ENCODE data around the gene TMEM219.
"Not testable (repeated sequence)": the region's sequence is repeated elsewhere in the genome, so short reads cannot be mapped to it uniquely, and the experiment has no call there.

TMEM219 gene

GRCh38 chr16:29927070-29927905, 34.6 kb upstream of the TMEM219 start:
- Mint-ChIP-seq H3K36me3 (peaks cover 4% of the 10 kb centered on the region), H3K4me3 (peak overlapping the region; percentile 92), H3K9me3 (ENCODE audit: low read depth) (no peaks in the 10 kb centered on the region), H3K4me1 (ENCODE audit: low read depth) (peaks cover 29% of the 10 kb centered on the region), H3K27me3 (no peaks in the 10 kb centered on the region), H3K27ac (peak overlapping the region; percentile 95)

DNA sequence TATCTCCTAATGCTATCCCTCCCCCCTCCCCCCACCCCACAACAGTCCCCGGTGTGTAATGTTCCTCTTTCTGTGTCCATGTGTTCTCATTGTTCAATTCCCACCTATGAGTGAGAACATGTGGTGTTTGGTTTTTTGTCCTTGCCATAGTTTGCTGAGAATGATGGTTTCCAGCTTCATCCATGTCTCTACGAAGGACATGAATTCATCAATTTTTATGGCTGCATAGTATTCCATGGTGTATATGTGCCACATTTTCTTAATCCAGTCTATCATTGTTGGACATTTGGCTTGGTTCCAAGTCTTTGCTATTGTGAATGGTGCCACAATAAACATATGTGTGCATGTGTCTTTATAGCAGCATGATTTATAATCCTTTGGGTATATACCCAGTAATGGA, 30.1 kb upstream of the TMEM219 start:
- not testable (repeated sequence) for H3K36me3 Mint-ChIP-seq; H3K4me1 Mint-ChIP-seq (ENCODE audit: low read depth); H3K27ac Mint-ChIP-seq; H3K4me3 Mint-ChIP-seq; H3K27me3 Mint-ChIP-seq; H3K9me3 Mint-ChIP-seq (ENCODE audit: low read depth)

DNA sequence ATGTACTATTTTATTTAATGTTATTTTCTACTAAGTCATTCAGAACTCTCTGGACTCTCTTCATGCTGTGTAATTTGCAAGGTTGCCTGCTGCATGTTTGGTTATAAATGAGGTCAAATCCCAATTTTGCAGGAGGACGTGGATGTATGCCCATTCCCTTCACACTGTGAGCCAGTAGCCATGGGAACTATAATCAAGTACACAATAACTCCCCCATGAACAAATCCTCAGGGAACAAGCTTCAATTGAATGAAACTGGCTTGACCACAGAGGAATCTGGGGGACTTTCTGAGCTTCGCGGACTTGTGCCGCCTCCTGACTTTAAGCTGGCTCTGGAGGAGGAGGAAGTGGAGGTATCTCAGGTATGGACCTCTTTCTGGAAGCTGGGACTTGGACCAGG, 21.2 kb upstream of the TMEM219 start:
- Mint-ChIP-seq H3K27me3 (peaks cover 2% of the 10 kb centered on the region), H3K9me3 (ENCODE audit: low read depth) (no peaks in the 10 kb centered on the region), H3K4me3 (no peak overlapping the region), H3K27ac (no peak overlapping the region), H3K4me1 (ENCODE audit: low read depth) (peaks cover 5% of the 10 kb centered on the region), H3K36me3 (no peaks in the 10 kb centered on the region)

GRCh38 chr16:29943846-29944799, 17.8 kb upstream of the TMEM219 start:
- H3K4me3 Mint-ChIP-seq = no peak overlapping the region
- peaks cover 2% of the 10 kb centered on the region for H3K27me3 Mint-ChIP-seq
- no peaks in the 10 kb centered on the region for H3K9me3 Mint-ChIP-seq (ENCODE audit: low read depth)
- no peak overlapping the region for H3K27ac Mint-ChIP-seq
- no peaks in the 10 kb centered on the region for H3K36me3 Mint-ChIP-seq
- H3K4me1 Mint-ChIP-seq (ENCODE audit: low read depth) = peaks cover 5% of the 10 kb centered on the region

DNA sequence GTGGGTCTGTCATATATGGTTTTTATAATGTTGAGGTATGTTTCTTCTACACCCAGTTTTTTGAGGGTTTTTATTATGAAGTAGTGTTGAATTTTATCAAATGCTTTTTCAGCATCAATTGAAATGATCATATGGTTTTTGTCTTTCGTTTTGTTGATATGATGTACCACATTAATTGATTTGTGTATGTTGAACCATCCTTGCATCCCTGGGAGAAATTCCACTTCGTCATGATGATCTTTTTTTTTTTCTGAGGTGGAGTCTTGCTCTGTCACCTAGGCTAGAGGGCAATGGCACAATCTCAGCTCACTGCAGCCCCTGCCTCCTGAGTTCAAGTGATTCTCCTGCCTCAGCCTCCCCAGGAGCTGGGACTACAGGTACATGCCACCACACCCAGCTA, 14.0 kb upstream of the TMEM219 start:
- Mint-ChIP-seq H3K9me3 (ENCODE audit: low read depth) (peaks cover 4% of the 10 kb centered on the region), H3K4me1 (ENCODE audit: low read depth) (no peaks in the 10 kb centered on the region), H3K27ac (no peak overlapping the region), H3K27me3 (peaks cover 1% of the 10 kb centered on the region), H3K4me3 (no peak overlapping the region), H3K36me3 (peaks cover 3% of the 10 kb centered on the region)

- H3K27me3 Mint-ChIP-seq = peaks cover 1% of the 10 kb centered on the region
- H3K36me3 Mint-ChIP-seq = peaks cover 3% of the 10 kb centered on the region
- no peaks in the 10 kb centered on the region for H3K4me1 Mint-ChIP-seq (ENCODE audit: low read depth)
- peaks cover 4% of the 10 kb centered on the region for H3K9me3 Mint-ChIP-seq (ENCODE audit: low read depth)
- no peak overlapping the region for H3K27ac Mint-ChIP-seq
- no peak overlapping the region for H3K4me3 Mint-ChIP-seq
These were observed 10.9 kb upstream of the TMEM219 start for GRCh38 chr16:29950806-29951461.

DNA sequence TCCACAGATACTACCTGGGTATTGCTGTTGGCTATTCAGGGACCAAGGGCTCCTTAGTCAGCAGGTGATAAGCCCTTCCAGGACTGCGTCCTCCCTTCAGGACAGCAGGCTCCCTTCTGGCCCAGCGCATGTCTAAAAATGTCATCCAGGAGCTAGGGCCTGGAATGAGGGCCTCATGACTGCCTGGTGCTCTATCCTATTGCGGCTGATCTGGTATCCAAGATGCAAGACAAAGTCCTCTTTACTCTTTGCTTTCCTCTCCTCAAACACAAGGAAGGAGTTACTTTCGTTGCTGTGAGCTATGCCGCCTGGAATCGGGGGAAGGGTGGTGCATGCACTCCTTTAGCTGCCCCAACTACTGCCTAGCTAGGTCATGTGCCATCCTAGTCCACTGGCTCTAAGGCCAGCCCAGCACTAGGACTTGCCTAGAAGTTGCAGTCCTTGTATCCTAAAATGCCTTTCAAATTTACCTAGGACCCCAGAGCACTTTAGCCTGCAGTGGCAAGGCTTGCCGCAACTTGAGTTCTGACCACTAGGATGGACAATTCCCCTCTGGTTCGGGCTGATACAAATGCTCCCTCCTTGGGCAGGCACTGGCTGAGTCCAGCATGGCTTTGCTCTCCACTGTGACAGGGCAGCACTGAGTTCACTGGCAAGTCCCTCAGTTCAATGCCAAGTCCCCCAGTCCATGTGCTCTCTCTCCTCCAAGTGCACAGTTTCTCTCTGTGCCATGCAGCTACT, 10.1 kb upstream of the TMEM219 start:
- Mint-ChIP-seq H3K27ac (no peak overlapping the region), H3K36me3 (peaks cover 3% of the 10 kb centered on the region), H3K4me1 (ENCODE audit: low read depth) (no peaks in the 10 kb centered on the region), H3K4me3 (no peak overlapping the region), H3K9me3 (ENCODE audit: low read depth) (peaks cover 4% of the 10 kb centered on the region), H3K27me3 (peaks cover 1% of the 10 kb centered on the region)

DNA sequence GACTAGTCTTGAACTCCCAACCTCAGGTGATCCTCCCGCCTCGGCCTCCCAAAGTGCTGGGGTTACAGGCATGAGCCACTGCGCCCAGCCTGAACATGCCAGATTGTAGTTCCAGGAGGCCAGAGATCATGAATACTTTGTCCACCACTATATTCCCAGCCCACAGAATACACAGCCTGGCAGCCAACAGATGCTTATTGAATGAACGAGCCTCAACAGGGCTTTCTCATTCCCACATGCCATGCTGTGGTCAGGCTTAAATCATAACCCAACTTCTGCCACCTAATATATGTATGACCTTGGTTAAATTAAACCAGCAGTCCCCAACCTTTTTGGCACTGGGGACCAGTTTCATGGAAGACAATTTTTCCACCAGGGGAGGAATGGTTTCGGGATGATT, 3.1 kb upstream of the TMEM219 start:
- peaks cover 18% of the 10 kb centered on the region for H3K4me1 Mint-ChIP-seq (ENCODE audit: low read depth)
- H3K27ac Mint-ChIP-seq = no peak overlapping the region
- H3K36me3 Mint-ChIP-seq = no peaks in the 10 kb centered on the region
- no peaks in the 10 kb centered on the region for H3K27me3 Mint-ChIP-seq
- H3K4me3 Mint-ChIP-seq = no peak overlapping the region
- H3K9me3 Mint-ChIP-seq (ENCODE audit: low read depth) = no peaks in the 10 kb centered on the region

DNA sequence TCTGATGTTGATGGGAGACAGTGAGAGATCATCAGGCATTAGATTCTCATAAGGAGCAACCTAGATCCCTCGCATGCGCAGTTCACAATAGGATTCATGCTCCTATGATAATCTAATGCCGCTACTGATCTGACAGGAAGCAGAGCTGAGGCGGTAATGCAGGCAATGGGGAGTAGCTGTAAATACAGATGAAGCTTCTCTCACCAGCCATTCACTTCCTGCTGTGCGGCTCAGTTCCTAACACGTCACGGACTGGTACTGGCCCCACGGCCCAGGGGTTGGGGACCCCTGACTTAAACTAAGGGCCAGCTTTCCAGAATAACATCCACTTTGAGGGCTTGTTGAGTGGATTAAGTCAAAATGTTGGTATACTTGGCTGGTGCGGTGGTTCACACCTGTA, 2.6 kb upstream of the TMEM219 start:
- H3K27me3 Mint-ChIP-seq = no peaks in the 10 kb centered on the region
- peaks cover 18% of the 10 kb centered on the region for H3K4me1 Mint-ChIP-seq (ENCODE audit: low read depth)
- no peak overlapping the region for H3K4me3 Mint-ChIP-seq
- H3K36me3 Mint-ChIP-seq = no peaks in the 10 kb centered on the region
- H3K9me3 Mint-ChIP-seq (ENCODE audit: low read depth) = no peaks in the 10 kb centered on the region
- H3K27ac Mint-ChIP-seq = no peak overlapping the region

DNA sequence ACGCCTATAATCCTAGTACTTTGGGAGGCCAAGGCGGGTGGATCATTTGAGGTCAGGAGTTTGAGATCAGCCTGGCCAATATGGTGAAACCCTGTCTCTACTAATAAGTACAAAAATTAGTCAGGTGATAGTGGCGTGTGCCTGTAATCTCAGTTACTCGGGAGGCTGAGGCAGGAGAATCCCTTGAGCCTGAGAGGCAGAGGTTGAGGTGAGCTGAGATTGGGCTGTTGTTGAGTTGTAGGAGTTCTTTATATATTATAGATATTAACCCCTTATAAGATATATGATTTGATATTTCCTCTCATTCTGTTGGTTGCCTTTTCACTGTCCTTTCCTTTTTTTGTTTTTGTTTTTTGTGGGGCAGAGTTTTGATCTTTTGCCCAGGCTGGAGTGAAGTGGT, 2.1 kb upstream of the TMEM219 start:
- not testable (repeated sequence) for H3K27me3 Mint-ChIP-seq; H3K36me3 Mint-ChIP-seq; H3K4me3 Mint-ChIP-seq; H3K9me3 Mint-ChIP-seq (ENCODE audit: low read depth); H3K27ac Mint-ChIP-seq
- H3K4me1 Mint-ChIP-seq (ENCODE audit: low read depth) = peaks cover 18% of the 10 kb centered on the region

DNA sequence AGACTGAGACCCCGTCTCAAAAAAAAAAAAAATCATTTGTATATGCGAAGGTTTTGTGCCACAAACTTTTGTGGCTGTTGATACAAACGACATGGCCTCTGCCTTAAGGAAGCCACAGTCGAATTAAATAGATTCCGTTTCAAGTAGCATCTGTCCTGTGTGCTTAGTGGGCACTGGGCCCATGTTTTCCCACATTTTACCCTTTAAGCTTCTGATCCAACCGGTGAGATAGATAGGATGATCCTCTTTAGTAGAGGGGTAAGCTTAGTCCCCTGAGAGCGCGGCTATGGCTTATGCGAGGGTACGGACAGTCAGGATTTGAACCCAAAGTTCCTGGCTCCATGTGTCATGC, 776 bp upstream of the TMEM219 start:
- H3K9me3 Mint-ChIP-seq (ENCODE audit: low read depth) = no peaks in the 10 kb centered on the region
- peak overlapping the region; percentile 86 for H3K27ac Mint-ChIP-seq
- peaks cover 18% of the 10 kb centered on the region for H3K4me1 Mint-ChIP-seq (ENCODE audit: low read depth)
- H3K4me3 Mint-ChIP-seq = peak overlapping the region; percentile 91
- H3K27me3 Mint-ChIP-seq = no peaks in the 10 kb centered on the region
- H3K36me3 Mint-ChIP-seq = no peaks in the 10 kb centered on the region

GRCh38 chr16:29962344-29962994, 590 bp downstream of the TMEM219 start:
- H3K4me3 Mint-ChIP-seq = peak overlapping the region; percentile 91
- H3K4me1 Mint-ChIP-seq (ENCODE audit: low read depth) = peaks cover 18% of the 10 kb centered on the region
- H3K27me3 Mint-ChIP-seq = no peaks in the 10 kb centered on the region
- H3K27ac Mint-ChIP-seq = peak overlapping the region; percentile 81
- no peaks in the 10 kb centered on the region for H3K9me3 Mint-ChIP-seq (ENCODE audit: low read depth)
- no peaks in the 10 kb centered on the region for H3K36me3 Mint-ChIP-seq

GRCh38 chr16:29963021-29963743, 1.3 kb downstream of the TMEM219 start:
- H3K27me3 Mint-ChIP-seq = no peaks in the 10 kb centered on the region
- H3K9me3 Mint-ChIP-seq (ENCODE audit: low read depth) = no peaks in the 10 kb centered on the region
- peak overlapping the region; percentile 91 for H3K4me3 Mint-ChIP-seq
- H3K27ac Mint-ChIP-seq = peak overlapping the region; percentile 81
- H3K4me1 Mint-ChIP-seq (ENCODE audit: low read depth) = peaks cover 18% of the 10 kb centered on the region
- no peaks in the 10 kb centered on the region for H3K36me3 Mint-ChIP-seq

All from activated naive CD8-positive, alpha-beta T cell (primary cell).